HG02798 (cell line): ENCODE measurements around the gene SERPINA5.

Source experiments
- ATAC-seq: cut with Tn5 transposase; IDR thresholded peaks from one replicate; pipeline ENCODE4 v1.9.1; 2021; ENCODE audit warnings: mild to moderate bottlenecking; ENCODE audit not compliant: unreplicated experiment, poor library complexity

SERPINA5 gene

GRCh38 chr14:94581127-94581999 lies at the start of gene SERPINA5:
SERPINA5 (plus strand) TSS chr14:94581426; CDS start chr14:94587363, 5,937 bp downstream.
- no peak for ATAC-seq

- no peak for ATAC-seq
Measured at GRCh38 chr14:94532447-94532846, 48.8 kb upstream of the SERPINA5 start.

- no peak for ATAC-seq
Measured at GRCh38 chr14:94535506-94535905, 45.7 kb upstream of the SERPINA5 start.

- no peak for ATAC-seq
Measured at GRCh38 chr14:94536836-94537235, 44.4 kb upstream of the SERPINA5 start.

- no peak for ATAC-seq
Measured at GRCh38 chr14:94538070-94538740, 43.0 kb upstream of the SERPINA5 start.

GRCh38 chr14:94539181-94539580 lies 42.0 kb upstream of the SERPINA5 start:
- no peak for ATAC-seq

- no peak for ATAC-seq
Measured at GRCh38 chr14:94540031-94540794, 41.0 kb upstream of the SERPINA5 start.

- ATAC-seq, result no peak
Measured at GRCh38 chr14:94541234-94541975, 39.8 kb upstream of the SERPINA5 start.

- ATAC-seq, result no peak
Measured at GRCh38 chr14:94542111-94542810, 39.0 kb upstream of the SERPINA5 start.

- no peak for ATAC-seq
Measured at GRCh38 chr14:94542811-94543440, 38.3 kb upstream of the SERPINA5 start.

- no peak for ATAC-seq
Measured at GRCh38 chr14:94543449-94544124, 37.6 kb upstream of the SERPINA5 start.

- no peak for ATAC-seq
Measured at GRCh38 chr14:94544726-94545125, 36.5 kb upstream of the SERPINA5 start.

- no peak for ATAC-seq
Measured at GRCh38 chr14:94545131-94545841, 35.9 kb upstream of the SERPINA5 start.

- ATAC-seq, result no peak
Measured at GRCh38 chr14:94547151-94547680, 34.0 kb upstream of the SERPINA5 start.

GRCh38 chr14:94547726-94548125 lies 33.5 kb upstream of the SERPINA5 start:
- ATAC-seq, result no peak

- no peak for ATAC-seq
Measured at GRCh38 chr14:94548131-94548998, 32.9 kb upstream of the SERPINA5 start.
